A549 (cell line): ENCODE measurements around the gene SCGB2A2. TPM values are rescaled to one million over a fixed set of nuclear protein-coding genes. Genes with fewer than 3 reads are reported as not detected.

Source experiments
- ATAC-seq, 2 experiments: fragments of 200-7000 bp in 1 of 2; fragments of >200 bp in 1 of 2; cut with Nextera tagmentation in 1 of 2; cut with Tn5 transposase in 1 of 2; 3 replicates each; pipeline versions ENCODE4 v1.8.0 to v1.9.1; 2018 to 2020; ENCODE audit warnings: mild to moderate bottlenecking in 1 of 2, moderate library complexity in 1 of 2
- CTCF ChIA-PET: fragments of 300-600 bp; sonication (Branson Sonifier 250); formaldehyde crosslinking; extraction: SDS; loops from one replicate; lab custom pipeline; 2021; ENCODE audit warnings: antibody characterized with exemption, inconsistent platforms; lab: Yijun Ruan, JAX
- POLR2A ChIA-PET: fragments of 350-600 bp; formaldehyde crosslinking; extraction: SDS; loops from one replicate; lab custom pipeline; 2021; ENCODE audit warnings: antibody characterized with exemption, inconsistent platforms; lab: Yijun Ruan, JAX
- DNase-seq, 2 experiments: peaks; one replicate each; pipeline versions ENCODE4 v3.0.0 to v3.0.0-alpha.2; 2011 to 2016; ENCODE audit warnings: low read depth in 1 of 2, low spot score in 1 of 2
- FAIRE-seq: peaks from 2 replicates; lab custom pipeline; 2011; peaks lifted over from hg19 to GRCh38; lab: Jason Lieb, UNC
- H3K27ac ChIP-seq, 2 experiments: fragments of >200 bp; sonication (Bioruptor Twin); formaldehyde crosslinking; 3 replicates each; pipeline ENCODE4 v1.5.1; 2016 to 2017
- H3K4me1 ChIP-seq: fragments of >200 bp; sonication (Bioruptor Twin); formaldehyde crosslinking; 3 replicates; pipeline ENCODE4 v1.6.1; 2016
- H3K4me2 ChIP-seq: fragments of >200 bp; sonication (Bioruptor Twin); formaldehyde crosslinking; 3 replicates; pipeline ENCODE4 v1.6.1; 2016
- H3K4me3 ChIP-seq: fragments of >200 bp; sonication (Bioruptor Twin); formaldehyde crosslinking; 3 replicates; pipeline ENCODE4 v1.5.1; 2016
- H3K9me3 ChIP-seq: fragments of >200 bp; sonication (Bioruptor Twin); formaldehyde crosslinking; 3 replicates; pipeline ENCODE4 v1.6.1; 2016
- CHD2 ChIP-seq: fragments of 150-350 bp; IDR thresholded peaks from 2 replicates; pipeline ENCODE4 v1.6.1; 2014; ENCODE audit warnings: low read length; ENCODE audit not compliant: partially characterized antibody
- EHMT2 ChIP-seq: fragments of 200-600 bp; sonication (generic); IDR thresholded peaks from 2 replicates; pipeline ENCODE4 v1.6.1; 2016; ENCODE audit warnings: antibody characterized with exemption, low read depth, mild to moderate bottlenecking, moderate library complexity
- HEYL ChIP-seq: fragments of 250-450 bp; sonication (Bioruptor Pico); IDR thresholded peaks from 2 replicates; pipeline ENCODE4 v1.8.0; 2021; ENCODE audit warnings: mild to moderate bottlenecking, moderate library complexity
- JUNB ChIP-seq: fragments of >200 bp; sonication (Bioruptor Twin); formaldehyde crosslinking; IDR thresholded peaks from 2 replicates; pipeline ENCODE4 v1.6.1; 2016
- MAFK ChIP-seq: fragments of 450-650 bp; IDR thresholded peaks from 2 replicates; pipeline ENCODE4 v1.6.1; 2014; ENCODE audit not compliant: partially characterized antibody
- MYC ChIP-seq: IDR thresholded peaks from 2 replicates; pipeline ENCODE4 v1.6.1; 2012; ENCODE audit warnings: mild to moderate bottlenecking, inconsistent platforms, low read length, improper control_type of control experiment, borderline replicate concordance
- NPAS2 ChIP-seq: fragments of 250-450 bp; sonication (Bioruptor Pico); IDR thresholded peaks from 2 replicates; pipeline ENCODE4 v1.8.0; 2022; ENCODE audit warnings: mild to moderate bottlenecking, moderate library complexity, borderline replicate concordance
- PHF8 ChIP-seq: fragments of 200-600 bp; sonication (generic); IDR thresholded peaks from 2 replicates; pipeline ENCODE4 v1.6.1; 2016; ENCODE audit warnings: low read depth, mild to moderate bottlenecking, antibody characterized with exemption, moderate library complexity, borderline replicate concordance
- POLR2A ChIP-seq: IDR thresholded peaks from 2 replicates; pipeline ENCODE4 v1.6.1; 2012; ENCODE audit warnings: mild to moderate bottlenecking, low read length
- POLR2AphosphoS2 ChIP-seq: conservative IDR thresholded peaks from 2 replicates; pipeline ENCODE4 v1.6.1; 2012; ENCODE audit warnings: low read length, improper control_type of control experiment, inconsistent platforms
- RAD21 ChIP-seq, 2 experiments: fragments of >200 bp in 1 of 2; sonication (Bioruptor Twin) in 1 of 2; formaldehyde crosslinking in 1 of 2; IDR thresholded peaks in 1 of 2; conservative IDR thresholded peaks in 1 of 2; 2 replicates in 1 of 2; 3 replicates in 1 of 2; pipeline ENCODE4 v1.6.1; 2012 to 2018; ENCODE audit warnings: inconsistent platforms in 1 of 2
- RARB ChIP-seq: fragments of 250-450 bp; sonication (Bioruptor Pico); IDR thresholded peaks from 2 replicates; pipeline ENCODE4 v1.8.0; 2021; ENCODE audit warnings: mild to moderate bottlenecking, moderate library complexity
- RCOR1 ChIP-seq: fragments of 150-350 bp; IDR thresholded peaks from 2 replicates; pipeline ENCODE4 v1.6.1; 2014; ENCODE audit warnings: antibody characterized with exemption, low read length, low read depth
- RNF2 ChIP-seq: fragments of 200-600 bp; sonication (generic); IDR thresholded peaks from 2 replicates; pipeline ENCODE4 v1.6.1; 2016; ENCODE audit warnings: low read depth, mild to moderate bottlenecking, antibody characterized with exemption, moderate library complexity, borderline replicate concordance
- TFCP2L1 ChIP-seq: fragments of 250-450 bp; sonication (Bioruptor Pico); IDR thresholded peaks from 2 replicates; pipeline ENCODE4 v1.5.0; 2021; ENCODE audit warnings: mild to moderate bottlenecking
- ZFP36 ChIP-seq: fragments of 450-650 bp; IDR thresholded peaks from 2 replicates; pipeline ENCODE4 v1.6.1; 2014; ENCODE audit warnings: borderline replicate concordance; ENCODE audit not compliant: partially characterized antibody
- ZSCAN20 ChIP-seq: fragments of 250-450 bp; sonication (Bioruptor Pico); IDR thresholded peaks from 2 replicates; pipeline ENCODE4 v1.8.0; 2022; ENCODE audit warnings: mild to moderate bottlenecking, moderate library complexity
- WGBS: methylation state at CpG from one replicate; pipeline ENCODE4 v1.1.6; 2017; ENCODE audit errors: missing lambda C conversion rate; 5-methylcytosine and 5-hydroxymethylcytosine counted together
- polyA plus RNA-seq, 4 experiments: library from polyadenylated mRNA; depleted of rRNA in 3 of 4; stranded (reverse); fragments of >200 nt; fragmentation: RNase III in 1 of 4; extraction: RNeasy Plus Mini Kit Qiagen cat#74134 plus additional on column Dnase treatment in 1 of 4; gene quantifications; 2 replicates in 3 of 4; 3 replicates in 1 of 4; pipeline ENCODE4 v1.2.3, GENCODE V29; 2011 to 2017
- TF ChIP-seq, protein P1 (sequence below): fragments of 450-650 bp; IDR thresholded peaks from 2 replicates; pipeline ENCODE4 v1.6.1; 2014; ENCODE audit warnings: antibody characterized with exemption
- TF ChIP-seq, protein P2 (sequence below): IDR thresholded peaks from 2 replicates; pipeline ENCODE4 v1.6.1; 2012
- TF ChIP-seq, protein P3 (sequence below): fragments of 150-350 bp; IDR thresholded peaks from 2 replicates; pipeline ENCODE4 v1.6.1; 2014; ENCODE audit warnings: low read depth, mild to moderate bottlenecking, low read length
- TF ChIP-seq, protein P4 (sequence below): fragments of 250-450 bp; sonication (Bioruptor Pico); IDR thresholded peaks from 2 replicates; pipeline ENCODE4 v1.5.0; 2021; ENCODE audit warnings: mild to moderate bottlenecking, moderate library complexity, borderline replicate concordance

SCGB2A2 gene
- polyA plus RNA-seq, 2 of the 4 experiments (the other 2 are of a cell fraction) = not detected

DNA sequence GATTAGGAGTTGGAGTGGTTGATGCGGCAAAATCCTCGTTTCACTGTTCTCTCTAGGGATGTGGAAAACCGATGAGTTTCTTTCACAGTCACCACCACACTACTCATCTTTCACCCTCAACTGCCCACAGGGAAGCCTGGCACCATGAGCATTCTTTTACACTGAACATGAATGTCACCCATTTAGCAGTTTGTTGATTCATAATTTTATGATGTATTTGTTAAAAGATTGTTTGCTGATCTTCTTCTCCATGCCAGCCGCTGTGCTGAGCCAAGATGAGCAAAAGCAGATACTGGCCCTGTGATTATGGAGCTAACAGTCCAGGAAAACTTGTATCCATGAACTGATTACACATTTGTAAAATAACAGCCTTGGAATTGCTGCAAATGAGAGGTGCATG, 31.8 kb upstream of the SCGB2A2 start:
- no peak overlapping the region for H3K27ac ChIP-seq
- no peak for TF ChIP-seq NPAS2
- no peak for TF ChIP-seq RARB (CRISPR knock-in tag)
- TF ChIP-seq, protein P1, sequence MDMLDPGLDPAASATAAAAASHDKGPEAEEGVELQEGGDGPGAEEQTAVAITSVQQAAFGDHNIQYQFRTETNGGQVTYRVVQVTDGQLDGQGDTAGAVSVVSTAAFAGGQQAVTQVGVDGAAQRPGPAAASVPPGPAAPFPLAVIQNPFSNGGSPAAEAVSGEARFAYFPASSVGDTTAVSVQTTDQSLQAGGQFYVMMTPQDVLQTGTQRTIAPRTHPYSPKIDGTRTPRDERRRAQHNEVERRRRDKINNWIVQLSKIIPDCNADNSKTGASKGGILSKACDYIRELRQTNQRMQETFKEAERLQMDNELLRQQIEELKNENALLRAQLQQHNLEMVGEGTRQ = no peak
- no peak for TF ChIP-seq HEYL
- TF ChIP-seq MYC = no peak
- TF ChIP-seq EHMT2 = no peak
- no peak for TF ChIP-seq TFCP2L1
- TF ChIP-seq RCOR1 = no peak
- TF ChIP-seq PHF8 = no peak
- no peak for TF ChIP-seq MAFK
- no peak for DNase-seq
- CTCF ChIA-PET = interaction anchor here (1.0 kb wide), 1 partner anchor 72 kb away, joined by 3 read pairs; no protein-coding TSS in a partner anchor
- POLR2A ChIA-PET = no interaction called here
- ATAC-seq = no peak
- 17% methylated on average over 4 of the region's 4 CpGs for WGBS
- no peak overlapping the region for H3K4me2 ChIP-seq
- no peaks in the 10 kb centered on the region; the same call in 2 of the 3 replicates for H3K9me3 ChIP-seq
- no peak for FAIRE-seq
- peaks cover 8% of the 10 kb centered on the region; the same call in 2 of the 3 replicates for H3K4me1 ChIP-seq
- no peak overlapping the region for H3K4me3 ChIP-seq

DNA sequence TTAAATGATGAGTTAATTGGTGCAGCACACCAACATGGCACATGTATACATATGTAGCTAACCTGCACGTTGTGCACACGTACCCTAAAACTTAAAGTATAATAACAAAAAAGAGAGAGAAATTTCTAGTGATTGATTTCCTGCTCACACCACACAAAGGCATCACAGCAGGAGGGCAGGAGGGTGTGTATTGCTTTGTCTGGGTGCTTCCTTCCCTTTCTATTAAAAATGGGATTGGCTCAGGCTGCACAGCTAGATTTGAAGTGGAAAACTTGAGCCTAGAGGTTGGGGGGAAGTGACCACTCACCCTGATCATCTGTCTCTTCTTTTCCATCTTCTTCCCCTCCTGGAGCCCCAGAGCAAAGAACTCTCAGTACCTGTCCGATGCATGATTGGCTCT, 28.9 kb upstream of the SCGB2A2 start:
- H3K9me3 ChIP-seq = no peaks in the 10 kb centered on the region; the same call in 2 of the 3 replicates
- CTCF ChIA-PET = interaction anchor here (2.4 to 2.9 kb wide), 3 partner anchors 14 to 70 kb away, joined by 7 to 10 read pairs (median 9); no protein-coding TSS in a partner anchor
- no peak overlapping the region for H3K27ac ChIP-seq
- POLR2A ChIA-PET = no interaction called here
- no peak for TF ChIP-seq ZFP36
- no peak for TF ChIP-seq RNF2
- TF ChIP-seq POLR2A = no peak
- TF ChIP-seq POLR2AphosphoS2 = no peak
- TF ChIP-seq EHMT2 = no peak
- no peak for TF ChIP-seq CHD2
- TF ChIP-seq, protein P2, sequence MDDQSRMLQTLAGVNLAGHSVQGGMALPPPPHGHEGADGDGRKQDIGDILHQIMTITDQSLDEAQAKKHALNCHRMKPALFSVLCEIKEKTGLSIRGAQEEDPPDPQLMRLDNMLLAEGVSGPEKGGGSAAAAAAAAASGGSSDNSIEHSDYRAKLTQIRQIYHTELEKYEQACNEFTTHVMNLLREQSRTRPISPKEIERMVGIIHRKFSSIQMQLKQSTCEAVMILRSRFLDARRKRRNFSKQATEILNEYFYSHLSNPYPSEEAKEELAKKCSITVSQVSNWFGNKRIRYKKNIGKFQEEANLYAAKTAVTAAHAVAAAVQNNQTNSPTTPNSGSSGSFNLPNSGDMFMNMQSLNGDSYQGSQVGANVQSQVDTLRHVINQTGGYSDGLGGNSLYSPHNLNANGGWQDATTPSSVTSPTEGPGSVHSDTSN = no peak
- no peak for TF ChIP-seq JUNB
- no peak for TF ChIP-seq MAFK
- no peak for TF ChIP-seq ZSCAN20 (CRISPR knock-in tag)
- TF ChIP-seq, protein P3, sequence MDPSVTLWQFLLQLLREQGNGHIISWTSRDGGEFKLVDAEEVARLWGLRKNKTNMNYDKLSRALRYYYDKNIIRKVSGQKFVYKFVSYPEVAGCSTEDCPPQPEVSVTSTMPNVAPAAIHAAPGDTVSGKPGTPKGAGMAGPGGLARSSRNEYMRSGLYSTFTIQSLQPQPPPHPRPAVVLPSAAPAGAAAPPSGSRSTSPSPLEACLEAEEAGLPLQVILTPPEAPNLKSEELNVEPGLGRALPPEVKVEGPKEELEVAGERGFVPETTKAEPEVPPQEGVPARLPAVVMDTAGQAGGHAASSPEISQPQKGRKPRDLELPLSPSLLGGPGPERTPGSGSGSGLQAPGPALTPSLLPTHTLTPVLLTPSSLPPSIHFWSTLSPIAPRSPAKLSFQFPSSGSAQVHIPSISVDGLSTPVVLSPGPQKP = no peak
- no peak for TF ChIP-seq NPAS2
- no peak for TF ChIP-seq RAD21 (conservative IDR thresholded peaks at IDR 0.05 in 1 of 2, IDR thresholded peaks at IDR 0.05 in 1 of 2)
- TF ChIP-seq, protein P4, sequence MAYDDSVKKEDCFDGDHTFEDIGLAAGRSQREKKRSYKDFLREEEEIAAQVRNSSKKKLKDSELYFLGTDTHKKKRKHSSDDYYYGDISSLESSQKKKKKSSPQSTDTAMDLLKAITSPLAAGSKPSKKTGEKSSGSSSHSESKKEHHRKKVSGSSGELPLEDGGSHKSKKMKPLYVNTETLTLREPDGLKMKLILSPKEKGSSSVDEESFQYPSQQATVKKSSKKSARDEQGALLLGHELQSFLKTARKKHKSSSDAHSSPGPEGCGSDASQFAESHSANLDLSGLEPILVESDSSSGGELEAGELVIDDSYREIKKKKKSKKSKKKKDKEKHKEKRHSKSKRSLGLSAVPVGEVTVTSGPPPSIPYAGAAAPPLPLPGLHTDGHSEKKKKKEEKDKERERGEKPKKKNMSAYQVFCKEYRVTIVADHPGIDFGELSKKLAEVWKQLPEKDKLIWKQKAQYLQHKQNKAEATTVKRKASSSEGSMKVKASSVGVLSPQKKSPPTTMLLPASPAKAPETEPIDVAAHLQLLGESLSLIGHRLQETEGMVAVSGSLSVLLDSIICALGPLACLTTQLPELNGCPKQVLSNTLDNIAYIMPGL (CRISPR knock-in tag) = no peak
- 27% methylated on average over 3 of the region's 3 CpGs for WGBS
- no peak overlapping the region for H3K4me2 ChIP-seq
- DNase-seq = no peak
- H3K4me1 ChIP-seq = peaks cover 8% of the 10 kb centered on the region; the same call in 2 of the 3 replicates
- no peak overlapping the region for H3K4me3 ChIP-seq
- no peak for FAIRE-seq
- ATAC-seq = no peak
